ENCODE data around the gene MAST2.
"Not testable (repeated sequence)": the region's sequence is repeated elsewhere in the genome, so short reads cannot be mapped to it uniquely, and the experiment has no call there.

The MAST2 gene

GRCh38 chr1:46034601-46035516 lies 231.4 kb downstream of the MAST2 start:
- no peak for DNase-seq

- peak; percentile 92 for DNase-seq
These were observed 233.8 kb downstream of the MAST2 start for GRCh38 chr1:46036894-46037839.

GRCh38 chr1:46039571-46040052 lies 236.2 kb downstream of the MAST2 start:
- no peak for DNase-seq

GRCh38 chr1:46041551-46041950 lies 238.1 kb downstream of the MAST2 start:
- DNase-seq: no peak

GRCh38 chr1:46041974-46042373 lies 238.6 kb downstream of the MAST2 start:
- DNase-seq: no peak

GRCh38 chr1:46043458-46044017 lies 240.1 kb downstream of the MAST2 start:
- DNase-seq: no peak

GRCh38 chr1:46044116-46044515 lies 240.7 kb downstream of the MAST2 start:
- DNase-seq: no peak

- DNase-seq: no peak
These were observed 250.3 kb downstream of the MAST2 start for GRCh38 chr1:46053734-46054133.

GRCh38 chr1:46056325-46056724 lies 252.9 kb downstream of the MAST2 start:
- no peak for DNase-seq

- not testable (repeated sequence) for DNase-seq
These were observed 253.8 kb downstream of the MAST2 start for GRCh38 chr1:46057215-46057614.

- DNase-seq: no peak
These were observed 254.4 kb downstream of the MAST2 start for GRCh38 chr1:46057781-46058180.

GRCh38 chr1:46058936-46059335 lies 255.5 kb downstream of the MAST2 start:
- DNase-seq: no peak

GRCh38 chr1:46061146-46061545 lies 257.7 kb downstream of the MAST2 start:
- DNase-seq: no peak

GRCh38 chr1:46062651-46063319 lies 259.4 kb downstream of the MAST2 start:
- DNase-seq: peak; percentile 68

GRCh38 chr1:46064708-46065107 lies 261.3 kb downstream of the MAST2 start:
- DNase-seq: no peak

- no peak for DNase-seq
These were observed 262.0 kb downstream of the MAST2 start for GRCh38 chr1:46065405-46065804.

GRCh38 chr1:46067652-46068051 lies 264.2 kb downstream of the MAST2 start:
- DNase-seq: no peak

- DNase-seq: no peak
These were observed 265.1 kb downstream of the MAST2 start for GRCh38 chr1:46068525-46068924.

- DNase-seq: no peak
These were observed 266.9 kb downstream of the MAST2 start for GRCh38 chr1:46070164-46070814.

- no peak for DNase-seq
These were observed 269.6 kb downstream of the MAST2 start for GRCh38 chr1:46072975-46073374.

- DNase-seq: no peak
These were observed 272.9 kb downstream of the MAST2 start for GRCh38 chr1:46076343-46076742.

- no peak for DNase-seq
These were observed 274.2 kb downstream of the MAST2 start for GRCh38 chr1:46077644-46078043.
